GM19395 (cell line): ENCODE results near the gene GHRL.

Source experiments
- ATAC-seq: cut with Tn5 transposase; IDR thresholded peaks from one replicate; pipeline ENCODE4 v1.9.1; 2021; ENCODE audit warnings: mild to moderate bottlenecking, moderate library complexity; ENCODE audit not compliant: unreplicated experiment

Gene GHRL

GRCh38 chr3:10328460-10329071 is 35.8 kb upstream of the GHRL start:
- ATAC-seq: no peak

- ATAC-seq: no peak
These were observed 34.8 kb upstream of the GHRL start for GRCh38 chr3:10327592-10327991.

GRCh38 chr3:10322352-10322710 is 29.6 kb upstream of the GHRL start:
- ATAC-seq: no peak

- ATAC-seq: no peak
These were observed 29.0 kb upstream of the GHRL start for GRCh38 chr3:10321630-10322351.

- peak; percentile 9 for ATAC-seq
These were observed 27.6 kb upstream of the GHRL start for GRCh38 chr3:10320320-10320677.

GRCh38 chr3:10319804-10320203 is 27.1 kb upstream of the GHRL start:
- ATAC-seq: no peak

- no peak for ATAC-seq
These were observed 26.5 kb upstream of the GHRL start for GRCh38 chr3:10319251-10319650.

GRCh38 chr3:10317961-10318350 is 25.2 kb upstream of the GHRL start:
- no peak for ATAC-seq

GRCh38 chr3:10317311-10317960 is 24.7 kb upstream of the GHRL start:
- ATAC-seq: no peak

- no peak for ATAC-seq
These were observed 23.1 kb upstream of the GHRL start for GRCh38 chr3:10315771-10316344.

- no peak for ATAC-seq
These were observed 22.4 kb upstream of the GHRL start for GRCh38 chr3:10315101-10315500.

- no peak for ATAC-seq
These were observed 20.1 kb upstream of the GHRL start for GRCh38 chr3:10312861-10313260.

GRCh38 chr3:10312391-10312790 is 19.6 kb upstream of the GHRL start:
- no peak for ATAC-seq

- no peak for ATAC-seq
These were observed 19.0 kb upstream of the GHRL start for GRCh38 chr3:10311710-10312109.

- no peak for ATAC-seq
These were observed 17.8 kb upstream of the GHRL start for GRCh38 chr3:10310578-10310977.

- no peak for ATAC-seq
These were observed 17.0 kb upstream of the GHRL start for GRCh38 chr3:10309736-10310135.

GRCh38 chr3:10308678-10309077 is 15.9 kb upstream of the GHRL start:
- no peak for ATAC-seq

GRCh38 chr3:10306156-10306555 is 13.4 kb upstream of the GHRL start:
- no peak for ATAC-seq

- ATAC-seq: no peak
These were observed 12.7 kb upstream of the GHRL start for GRCh38 chr3:10305331-10305902.

GRCh38 chr3:10304905-10305304 is 12.2 kb upstream of the GHRL start:
- ATAC-seq: no peak

- ATAC-seq: no peak
These were observed 11.0 kb upstream of the GHRL start for GRCh38 chr3:10303785-10304184.

GRCh38 chr3:10303105-10303504 is 10.4 kb upstream of the GHRL start:
- no peak for ATAC-seq
